Activated CD4-positive, alpha-beta memory T cell treated with anti-CD3 and anti-CD28 coated beads, Interleukin-2, amount 10 ng/mL, durations not matched to agents 7 days and 5 days (primary cell): Measurements from ENCODE around the gene PRSS38. TPM values are rescaled to one million over a fixed set of nuclear protein-coding genes. Genes with fewer than 3 reads are reported as not detected.

Experiments
- total RNA-seq, 2 experiments: library from RNA; stranded (reverse); gene quantifications; one replicate each; pipeline ENCODE4 v1.2.3, GENCODE V29; 2021

PRSS38 gene
- total RNA-seq, 2 experiments from 2014 or later, result not detected

Other genes starting within 250 kb of the PRSS38 start
- gene JMJD4, start 80.4 kb upstream of the PRSS38 start, total RNA-seq, result 10 to 100 TPM; 23.7 to 25.0 TPM
- 10 to 100 TPM; 55.3 to 59.4 TPM for gene SNAP47, start 80.2 kb upstream of the PRSS38 start, total RNA-seq
- gene WNT9A, start 132.3 kb downstream of the PRSS38 start, total RNA-seq, result 1 to 10 TPM; 1.5 to 2.0 TPM
- gene WNT3A, start 191.3 kb downstream of the PRSS38 start, total RNA-seq, result not detected